Smooth muscle cell of the umbilical artery (primary cell): ENCODE measurements around the gene DLG4. TPM values are rescaled to one million over a fixed set of nuclear protein-coding genes. Genes with fewer than 3 reads are reported as not detected.

Source experiments
- total RNA-seq: library from RNA; depleted of rRNA; stranded (reverse); fragments of >200 nt; gene quantifications from 2 replicates; pipeline ENCODE4 v1.2.3, GENCODE V29; 2014

Gene DLG4
- 28.8 and 39.5 TPM in 2 replicates for total RNA-seq

GRCh38 chr17:7219812-7220592 is at the start of gene DLG4, which contains the start of gene ACADVL:
TSS of gene DLG4 (minus strand) at chr17:7219836.
TSS of gene ACADVL (plus strand) at chr17:7219938. CDS start at chr17:7219985, 47 bp downstream.

GRCh38 chr17:7262192-7262934 is 42.7 kb upstream of the DLG4 start, which contains the start of gene CLDN7:
TSS of gene CLDN7 (minus strand) at chr17:7262478. CDS start at chr17:7262043, 435 bp downstream.

GRCh38 chr17:7252176-7253043 is 32.8 kb upstream of the DLG4 start, which contains the start of gene ELP5:
TSS of gene ELP5 (plus strand) at chr17:7252215. CDS start at chr17:7252551, 336 bp downstream.

GRCh38 chr17:7251661-7252175 is 32.1 kb upstream of the DLG4 start, which contains the start of gene CTDNEP1:
TSS of gene CTDNEP1 (minus strand) at chr17:7251734. CDS start at chr17:7251296, 438 bp downstream.

GRCh38 chr17:7241783-7242716 is 22.4 kb upstream of the DLG4 start, which contains the start of gene GABARAP:
TSS of gene GABARAP (minus strand) at chr17:7242449. CDS start at chr17:7242330, 119 bp downstream.

GRCh38 chr17:7239091-7240027 is 19.7 kb upstream of the DLG4 start, which contains the start of gene PHF23:
TSS of gene PHF23 (minus strand) at chr17:7239457. CDS start at chr17:7239279, 178 bp downstream.

GRCh38 chr17:7234083-7234951 is 14.7 kb upstream of the DLG4 start, which contains the start of gene DVL2:
TSS of gene DVL2 (minus strand) at chr17:7234517. CDS start at chr17:7234262, 255 bp downstream.

GRCh38 chr17:7179317-7180254 is 40.0 kb downstream of the DLG4 start, which contains the start of gene ASGR1:
TSS of gene ASGR1 (minus strand) at chr17:7179370. CDS start at chr17:7178563, 807 bp downstream.

Other genes with a start within 250 kb of the DLG4 start
- gene ALOX12, start 223.8 kb downstream of the DLG4 start, total RNA-seq: not detected in 2 replicates
- gene RNASEK, start 207.2 kb downstream of the DLG4 start, total RNA-seq: 32.4 and 46.7 TPM in 2 replicates
- under 0.01 TPM in 1 of 2 replicates, not detected in the other for gene BCL6B, start 196.8 kb downstream of the DLG4 start, total RNA-seq
- gene SLC16A13, start 183.8 kb downstream of the DLG4 start, total RNA-seq: 0.59 and 1.2 TPM in 2 replicates
- gene SLC16A11, start 175.7 kb downstream of the DLG4 start, total RNA-seq: 0.30 TPM in 1 of 2 replicates, not detected in the other
- gene CLEC10A, start 139.6 kb downstream of the DLG4 start, total RNA-seq: not detected in 2 replicates
- gene ASGR2, start 105.0 kb downstream of the DLG4 start, total RNA-seq: not detected in 2 replicates
- 1.1 and 1.2 TPM in 2 replicates for gene ASGR1, start 40.5 kb downstream of the DLG4 start, total RNA-seq
- gene ACADVL, start 102 bp upstream of the DLG4 start, total RNA-seq: 209 and 256 TPM in 2 replicates
- gene DVL2, start 14.7 kb upstream of the DLG4 start, total RNA-seq: 60.4 and 61.2 TPM in 2 replicates
- 33.0 and 41.3 TPM in 2 replicates for gene PHF23, start 19.6 kb upstream of the DLG4 start, total RNA-seq
- gene GABARAP, start 22.6 kb upstream of the DLG4 start, total RNA-seq: 153 and 179 TPM in 2 replicates
- 32.1 and 51.9 TPM in 2 replicates for gene CTDNEP1, start 31.9 kb upstream of the DLG4 start, total RNA-seq
- 23.2 and 30.9 TPM in 2 replicates for gene ELP5, start 32.4 kb upstream of the DLG4 start, total RNA-seq
- gene CLDN7, start 42.6 kb upstream of the DLG4 start, total RNA-seq: 0.60 TPM in 1 of 2 replicates, not detected in the other
- not detected in 2 replicates for gene SLC2A4, start 61.9 kb upstream of the DLG4 start, total RNA-seq
- not detected in 2 replicates for gene YBX2, start 74.8 kb upstream of the DLG4 start, total RNA-seq
- gene EIF5A, start 87.8 kb upstream of the DLG4 start, total RNA-seq: 513 and 520 TPM in 2 replicates
- 24.6 and 29.5 TPM in 2 replicates for gene GPS2, start 95.5 kb upstream of the DLG4 start, total RNA-seq
- gene NEURL4, start 109.5 kb upstream of the DLG4 start, total RNA-seq: 20.8 and 24.0 TPM in 2 replicates
- gene ACAP1, start 116.7 kb upstream of the DLG4 start, total RNA-seq: 0.09 and 4.8 TPM in 2 replicates
- 14.6 and 15.1 TPM in 2 replicates for gene KCTD11, start 132.3 kb upstream of the DLG4 start, total RNA-seq
- not detected in 2 replicates for gene TMEM95, start 135.3 kb upstream of the DLG4 start, total RNA-seq
- 0.09 and 1.2 TPM in 2 replicates for gene TNK1, start 161.3 kb upstream of the DLG4 start, total RNA-seq
- 22.3 and 65.3 TPM in 2 replicates for gene PLSCR3, start 174.7 kb upstream of the DLG4 start, total RNA-seq
- 34.6 and 80.8 TPM in 2 replicates for gene TMEM256, start 184.3 kb upstream of the DLG4 start, total RNA-seq
- gene NLGN2, start 188.0 kb upstream of the DLG4 start, total RNA-seq: 15.1 and 24.1 TPM in 2 replicates
- not detected in 2 replicates for gene SPEM1, start 200.5 kb upstream of the DLG4 start, total RNA-seq
- gene SPEM2, start 205.8 kb upstream of the DLG4 start, total RNA-seq: not detected in 2 replicates
- gene SPEM3, start 209.0 kb upstream of the DLG4 start, total RNA-seq: not detected in 2 replicates
- gene TMEM102, start 215.6 kb upstream of the DLG4 start, total RNA-seq: 1.8 and 3.6 TPM in 2 replicates
- gene FGF11, start 219.7 kb upstream of the DLG4 start, total RNA-seq: 5.3 and 7.2 TPM in 2 replicates
- 3.4 and 6.2 TPM in 2 replicates for gene CHRNB1, start 225.2 kb upstream of the DLG4 start, total RNA-seq